Astrocyte (in vitro differentiated cells and primary cell): ENCODE measurements around the gene VWC2L.

ENCODE experiments used
- CTCF ChIP-seq: IDR thresholded peaks from 2 replicates; pipeline ENCODE4 v1.5.1; 2011; ENCODE audit warnings: low read depth, mild to moderate bottlenecking, inconsistent platforms, low read length, moderate library complexity; ENCODE audit not compliant: insufficient read depth
- EZH2 ChIP-seq: IDR thresholded peaks from 2 replicates; pipeline ENCODE4 v1.6.1; 2012; ENCODE audit warnings: mild to moderate bottlenecking, low read length, inconsistent platforms; ENCODE audit not compliant: insufficient read depth

GRCh38 chr2:214543386-214543955, 132.6 kb downstream of the VWC2L start:
- no peak for TF ChIP-seq CTCF
- no peak for TF ChIP-seq EZH2
